Measurements from ENCODE around the gene CPT1B. TPM values are rescaled to one million over a fixed set of nuclear protein-coding genes. Genes with fewer than 3 reads are reported as not detected.
"Not testable (repeated sequence)": the region's sequence is repeated elsewhere in the genome, so short reads cannot be mapped to it uniquely, and the experiment has no call there.

Gene CPT1B
- total and polyA plus RNA-seq, 12 donors = 61.2 to 487 (median 398) TPM

DNA sequence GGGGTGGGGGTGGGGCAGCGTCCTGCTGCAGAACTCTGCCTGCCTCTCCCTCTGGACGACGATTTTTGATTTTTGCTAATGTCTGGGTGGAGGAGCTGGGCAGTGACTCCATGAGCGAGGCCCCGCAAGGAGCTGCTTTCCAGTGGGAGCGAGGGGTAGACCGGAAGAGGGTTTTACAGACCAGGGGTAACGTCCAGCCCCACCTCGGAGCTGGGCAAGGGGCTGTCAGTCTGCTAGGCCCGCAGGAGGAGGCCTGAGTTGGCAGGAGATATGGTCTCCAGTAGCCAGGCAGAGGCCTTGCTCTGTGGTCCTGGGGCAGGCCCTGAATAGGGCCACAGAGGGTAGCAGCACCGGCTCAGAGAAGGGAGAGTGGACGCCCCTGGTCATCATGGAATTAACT, 31.4 kb upstream of the CPT1B start:
- Histone ChIP-seq H3K36me3 (no peaks in the 10 kb centered on the region), H3K4me1 (peaks cover 0 to 11% (median 0%) of the 10 kb centered on the region in 9 donors), H3K27ac (no peak overlapping the region), H3K9me3 (no peaks in the 10 kb centered on the region), H3K27me3 (peaks cover 0 to 47% (median 31%) of the 10 kb centered on the region in 7 donors), H3K4me3 (no peak overlapping the region)
- WGBS, 2 donors = 83 to 87% methylated on average over 12 of the region's 12 CpGs
- no peak for DNase-seq
- intact Hi-C loops (cut with DNase I) = no loop called here
- no peak for ATAC-seq
- TF ChIP-seq, protein P1, sequence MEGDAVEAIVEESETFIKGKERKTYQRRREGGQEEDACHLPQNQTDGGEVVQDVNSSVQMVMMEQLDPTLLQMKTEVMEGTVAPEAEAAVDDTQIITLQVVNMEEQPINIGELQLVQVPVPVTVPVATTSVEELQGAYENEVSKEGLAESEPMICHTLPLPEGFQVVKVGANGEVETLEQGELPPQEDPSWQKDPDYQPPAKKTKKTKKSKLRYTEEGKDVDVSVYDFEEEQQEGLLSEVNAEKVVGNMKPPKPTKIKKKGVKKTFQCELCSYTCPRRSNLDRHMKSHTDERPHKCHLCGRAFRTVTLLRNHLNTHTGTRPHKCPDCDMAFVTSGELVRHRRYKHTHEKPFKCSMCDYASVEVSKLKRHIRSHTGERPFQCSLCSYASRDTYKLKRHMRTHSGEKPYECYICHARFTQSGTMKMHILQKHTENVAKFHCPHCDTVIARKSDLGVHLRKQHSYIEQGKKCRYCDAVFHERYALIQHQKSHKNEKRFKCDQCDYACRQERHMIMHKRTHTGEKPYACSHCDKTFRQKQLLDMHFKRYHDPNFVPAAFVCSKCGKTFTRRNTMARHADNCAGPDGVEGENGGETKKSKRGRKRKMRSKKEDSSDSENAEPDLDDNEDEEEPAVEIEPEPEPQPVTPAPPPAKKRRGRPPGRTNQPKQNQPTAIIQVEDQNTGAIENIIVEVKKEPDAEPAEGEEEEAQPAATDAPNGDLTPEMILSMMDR (IDR thresholded peaks at IDR 0.05) = no peak

- Histone ChIP-seq H3K36me3 (no peaks in the 10 kb centered on the region), H3K27me3 (peaks cover 0 to 51% (median 33%) of the 10 kb centered on the region in 7 donors), H3K4me1 (peaks cover 0 to 10% (median 0%) of the 10 kb centered on the region in 9 donors), H3K9me3 (no peaks in the 10 kb centered on the region), H3K27ac (no peak overlapping the region), H3K4me3 (no peak overlapping the region)
- ATAC-seq (no peak), DNase-seq (no peak)
- 90 to 92% methylated on average over 10 of the region's 10 CpGs for WGBS, 2 donors
- TF ChIP-seq, protein P1 (IDR thresholded peaks at IDR 0.05) = no peak
- intact Hi-C loops (cut with DNase I) = no loop called here
These were observed 30.8 kb upstream of the CPT1B start for GRCh38 chr22:50608996-50609395.

DNA sequence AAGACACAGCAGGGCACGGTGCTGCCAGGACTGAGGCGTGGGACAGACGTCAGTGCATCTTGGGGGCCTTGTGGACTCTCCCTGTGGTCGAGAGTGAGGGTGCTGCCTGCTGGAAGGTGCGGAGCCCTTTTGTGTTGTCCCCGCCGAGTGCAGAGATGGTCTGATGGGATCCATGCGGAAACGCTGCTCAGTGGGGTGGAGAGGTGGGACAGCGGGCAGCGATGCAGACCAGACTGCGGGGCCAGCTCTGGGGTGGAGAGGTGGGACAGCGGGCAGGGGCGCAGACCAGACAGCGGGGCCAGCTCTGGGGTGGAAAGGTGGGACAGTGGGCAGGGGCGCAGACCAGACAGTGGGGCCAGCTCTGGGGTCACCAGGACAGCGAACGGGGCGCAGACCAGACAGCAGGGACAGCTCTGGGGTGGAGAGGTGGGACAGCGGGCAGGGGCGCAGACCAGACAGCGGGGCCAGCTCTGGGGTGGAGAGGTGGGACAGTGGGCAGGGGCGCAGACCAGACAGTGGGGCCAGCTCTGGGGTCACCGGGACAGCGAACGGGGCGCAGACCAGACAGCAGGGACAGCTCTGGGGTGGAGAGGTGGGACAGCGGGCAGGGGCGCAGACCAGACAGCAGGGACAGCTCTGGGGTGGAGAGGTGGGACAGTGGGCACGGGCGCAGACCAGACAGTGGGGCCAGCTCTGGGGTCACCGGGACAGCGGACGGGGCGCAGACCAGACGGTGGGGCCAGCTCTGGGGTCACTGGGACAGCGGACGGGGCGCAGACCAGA, 30.0 kb upstream of the CPT1B start:
- H3K4me1 ChIP-seq; ATAC-seq; intact Hi-C loops (cut with DNase I); H3K36me3 ChIP-seq; DNase-seq; H3K9me3 ChIP-seq; H3K4me3 ChIP-seq; H3K27ac ChIP-seq: not testable (repeated sequence)
- 84 to 88% methylated on average over 39 of the region's 39 CpGs for WGBS, 2 donors
- peaks cover 0 to 56% (median 39%) of the 10 kb centered on the region in 7 donors for H3K27me3 ChIP-seq

GRCh38 chr22:50607659-50608020, 29.4 kb upstream of the CPT1B start:
- peaks cover 0 to 62% (median 45%) of the 10 kb centered on the region in 7 donors for H3K27me3 ChIP-seq
- ATAC-seq (no peak), DNase-seq (no peak)
- H3K4me1 ChIP-seq = peaks cover 0 to 6% (median 0%) of the 10 kb centered on the region in 9 donors
- H3K36me3 ChIP-seq = no peaks in the 10 kb centered on the region
- intact Hi-C loops (cut with DNase I) = no loop called here
- WGBS, 2 donors = 69 to 75% methylated on average over 6 of the region's 6 CpGs
- H3K27ac ChIP-seq = no peak overlapping the region
- TF ChIP-seq, protein P1 (IDR thresholded peaks at IDR 0.05) = no peak
- no peaks in the 10 kb centered on the region for H3K9me3 ChIP-seq
- H3K4me3 ChIP-seq = no peak overlapping the region

Measured in heart right ventricle (tissue), 16 donors.